ENCODE results near the gene MAD1L1. TPM values are rescaled to one million over a fixed set of nuclear protein-coding genes. Genes with fewer than 3 reads are reported as not detected.

The MAD1L1 gene
- total RNA-seq, 2 donors from 2014 or later, result 51.2 to 63.8 TPM

- H3K9me3 Mint-ChIP-seq, result no peaks in the 10 kb centered on the region
- H3K27me3 Mint-ChIP-seq (ENCODE audit: low read depth), result no peaks in the 10 kb centered on the region
- H3K36me3 Mint-ChIP-seq (ENCODE audit: insufficient read depth in 2 of 2), result no peaks in the 10 kb centered on the region
- H3K4me1 Mint-ChIP-seq (ENCODE audit: low read depth), result peaks cover 10% of the 10 kb centered on the region
- DNase-seq (no peak), ATAC-seq (replicated peaks in 1 of 2) (no peak)
- no peak overlapping the region for H3K4me3 Mint-ChIP-seq
- H3K27ac Mint-ChIP-seq, result no peak overlapping the region
Measured at GRCh38 chr7:1950452-1951158, 282.1 kb downstream of the MAD1L1 start.

- no peak overlapping the region for H3K4me3 Mint-ChIP-seq
- H3K27ac Mint-ChIP-seq, result no peak overlapping the region
- ATAC-seq (replicated peaks in 1 of 2) (no peak), DNase-seq (no peak)
- peaks cover 10% of the 10 kb centered on the region for H3K4me1 Mint-ChIP-seq (ENCODE audit: low read depth)
- H3K27me3 Mint-ChIP-seq (ENCODE audit: low read depth), result no peaks in the 10 kb centered on the region
- H3K9me3 Mint-ChIP-seq, result no peaks in the 10 kb centered on the region
- H3K36me3 Mint-ChIP-seq (ENCODE audit: insufficient read depth in 2 of 2), result no peaks in the 10 kb centered on the region
Measured at GRCh38 chr7:1950066-1950451, 282.7 kb downstream of the MAD1L1 start.

GRCh38 chr7:1949681-1950055 is 283.1 kb downstream of the MAD1L1 start:
- no peak for ATAC-seq (replicated peaks in 1 of 2)
- Mint-ChIP-seq H3K9me3 (no peaks in the 10 kb centered on the region), H3K27me3 (ENCODE audit: low read depth) (no peaks in the 10 kb centered on the region), H3K27ac (no peak overlapping the region), H3K36me3 (ENCODE audit: insufficient read depth in 2 of 2) (no peaks in the 10 kb centered on the region), H3K4me1 (ENCODE audit: low read depth) (peaks cover 10% of the 10 kb centered on the region), H3K4me3 (no peak overlapping the region)
- DNase-seq, result no peak

- Mint-ChIP-seq H3K36me3 (ENCODE audit: insufficient read depth in 2 of 2) (no peaks in the 10 kb centered on the region), H3K4me3 (no peak overlapping the region), H3K9me3 (no peaks in the 10 kb centered on the region), H3K27ac (no peak overlapping the region), H3K27me3 (ENCODE audit: low read depth) (no peaks in the 10 kb centered on the region), H3K4me1 (ENCODE audit: low read depth) (peaks cover 13% of the 10 kb centered on the region)
- ATAC-seq (replicated peaks in 1 of 2), result no peak
- no peak for DNase-seq
Measured at GRCh38 chr7:1948887-1949680, 283.7 kb downstream of the MAD1L1 start.

- ATAC-seq (replicated peaks in 1 of 2) (no peak), DNase-seq (no peak)
- no peaks in the 10 kb centered on the region for H3K36me3 Mint-ChIP-seq (ENCODE audit: insufficient read depth in 2 of 2)
- no peak overlapping the region for H3K4me3 Mint-ChIP-seq
- no peaks in the 10 kb centered on the region for H3K9me3 Mint-ChIP-seq
- no peak overlapping the region for H3K27ac Mint-ChIP-seq
- H3K4me1 Mint-ChIP-seq (ENCODE audit: low read depth), result peaks cover 20% of the 10 kb centered on the region
- no peaks in the 10 kb centered on the region for H3K27me3 Mint-ChIP-seq (ENCODE audit: low read depth)
Measured at GRCh38 chr7:1948301-1948796, 284.4 kb downstream of the MAD1L1 start.

- Mint-ChIP-seq H3K27me3 (ENCODE audit: low read depth) (no peaks in the 10 kb centered on the region), H3K4me1 (ENCODE audit: low read depth) (peaks cover 27% of the 10 kb centered on the region), H3K27ac (no peak overlapping the region), H3K36me3 (ENCODE audit: insufficient read depth in 2 of 2) (no peaks in the 10 kb centered on the region), H3K9me3 (no peaks in the 10 kb centered on the region), H3K4me3 (no peak overlapping the region)
- no peak for DNase-seq
- no peak for ATAC-seq (replicated peaks in 1 of 2)
Measured at GRCh38 chr7:1947586-1948217, 285.0 kb downstream of the MAD1L1 start.

GRCh38 chr7:1946773-1947450 is 285.8 kb downstream of the MAD1L1 start:
- Mint-ChIP-seq H3K36me3 (ENCODE audit: insufficient read depth in 2 of 2) (no peaks in the 10 kb centered on the region), H3K4me1 (ENCODE audit: low read depth) (peaks cover 33% of the 10 kb centered on the region), H3K9me3 (no peaks in the 10 kb centered on the region), H3K27ac (no peak overlapping the region), H3K4me3 (no peak overlapping the region), H3K27me3 (ENCODE audit: low read depth) (peaks cover 4% of the 10 kb centered on the region)
- ATAC-seq (replicated peaks in 1 of 2) (no peak), DNase-seq (no peak)

GRCh38 chr7:1946025-1946772 is 286.5 kb downstream of the MAD1L1 start:
- DNase-seq, result no peak
- H3K9me3 Mint-ChIP-seq, result no peaks in the 10 kb centered on the region
- no peak for ATAC-seq (replicated peaks in 1 of 2)
- H3K36me3 Mint-ChIP-seq (ENCODE audit: insufficient read depth in 2 of 2), result no peaks in the 10 kb centered on the region
- H3K4me1 Mint-ChIP-seq (ENCODE audit: low read depth), result peaks cover 33% of the 10 kb centered on the region
- H3K27me3 Mint-ChIP-seq (ENCODE audit: low read depth), result peaks cover 6% of the 10 kb centered on the region
- no peak overlapping the region for H3K27ac Mint-ChIP-seq
- no peak overlapping the region for H3K4me3 Mint-ChIP-seq

- H3K27me3 Mint-ChIP-seq (ENCODE audit: low read depth), result peaks cover 6% of the 10 kb centered on the region
- ATAC-seq (replicated peaks in 1 of 2), result no peak
- H3K9me3 Mint-ChIP-seq, result no peaks in the 10 kb centered on the region
- no peak overlapping the region for H3K4me3 Mint-ChIP-seq
- DNase-seq, result no peak
- no peak overlapping the region for H3K27ac Mint-ChIP-seq
- H3K36me3 Mint-ChIP-seq (ENCODE audit: insufficient read depth in 2 of 2), result no peaks in the 10 kb centered on the region
- peaks cover 38% of the 10 kb centered on the region for H3K4me1 Mint-ChIP-seq (ENCODE audit: low read depth)
Measured at GRCh38 chr7:1945558-1945957, 287.2 kb downstream of the MAD1L1 start.

- ATAC-seq (replicated peaks in 1 of 2), result no peak
- Mint-ChIP-seq H3K9me3 (no peaks in the 10 kb centered on the region), H3K27me3 (ENCODE audit: low read depth) (peaks cover 6% of the 10 kb centered on the region), H3K27ac (no peak overlapping the region), H3K4me1 (ENCODE audit: low read depth) (peaks cover 46% of the 10 kb centered on the region), H3K4me3 (no peak overlapping the region), H3K36me3 (ENCODE audit: insufficient read depth in 2 of 2) (no peaks in the 10 kb centered on the region)
- DNase-seq, result no peak
Measured at GRCh38 chr7:1944619-1945210, 288.0 kb downstream of the MAD1L1 start.

GRCh38 chr7:1943933-1944618 is 288.7 kb downstream of the MAD1L1 start:
- H3K36me3 Mint-ChIP-seq (ENCODE audit: insufficient read depth in 2 of 2), result no peaks in the 10 kb centered on the region
- peaks cover 6% of the 10 kb centered on the region for H3K27me3 Mint-ChIP-seq (ENCODE audit: low read depth)
- H3K27ac Mint-ChIP-seq, result no peak overlapping the region
- DNase-seq (no peak), ATAC-seq (replicated peaks in 1 of 2) (no peak)
- H3K9me3 Mint-ChIP-seq, result no peaks in the 10 kb centered on the region
- H3K4me1 Mint-ChIP-seq (ENCODE audit: low read depth), result peaks cover 53% of the 10 kb centered on the region
- H3K4me3 Mint-ChIP-seq, result no peak overlapping the region

GRCh38 chr7:1943326-1943725 is 289.4 kb downstream of the MAD1L1 start:
- Mint-ChIP-seq H3K4me1 (ENCODE audit: low read depth) (peaks cover 60% of the 10 kb centered on the region), H3K9me3 (no peaks in the 10 kb centered on the region), H3K27me3 (ENCODE audit: low read depth) (peaks cover 6% of the 10 kb centered on the region), H3K4me3 (no peak overlapping the region), H3K27ac (no peak overlapping the region), H3K36me3 (ENCODE audit: insufficient read depth in 2 of 2) (peaks cover 0 to under 1% of the 10 kb centered on the region in 2 donors)
- ATAC-seq (replicated peaks in 1 of 2) (no peak), DNase-seq (no peak)

Data from activated T-cell treated with anti-CD3 and anti-CD28 coated beads, Interleukin-2, amount 50 U/mL, for 72 hours (primary cell).